H9 (cell line): Measurements from ENCODE around the gene MEDAG. TPM values are rescaled to one million over a fixed set of nuclear protein-coding genes. Genes with fewer than 3 reads are reported as not detected.

Experiments
- DNase-seq: peaks from one replicate; pipeline ENCODE4 v3.0.0-alpha.2; 2017
- H2AFZ ChIP-seq: one replicate; pipeline ENCODE4 v1.6.1; 2013; ENCODE audit warnings: mild to moderate bottlenecking, low read length, control low read depth, moderate library complexity
- H2AK5ac ChIP-seq: 2 replicates; pipeline ENCODE4 v1.6.1; 2013; ENCODE audit warnings: low read length, control low read depth, mixed read lengths; ENCODE audit not compliant: insufficient read length
- H2BK120ac ChIP-seq: one replicate; pipeline ENCODE4 v1.6.1; 2013; ENCODE audit warnings: low read depth, mild to moderate bottlenecking, low read length, control low read depth, inconsistent platforms; ENCODE audit not compliant: poor library complexity, severe bottlenecking
- H2BK12ac ChIP-seq: 2 replicates; pipeline ENCODE4 v1.6.1; 2013; ENCODE audit warnings: low read length, control low read depth, mixed read lengths, low read depth; ENCODE audit not compliant: insufficient read length
- H2BK15ac ChIP-seq: 2 replicates; pipeline ENCODE4 v1.6.1; 2013; ENCODE audit warnings: low read depth, low read length, control low read depth
- H2BK20ac ChIP-seq: one replicate; pipeline ENCODE4 v1.6.1; 2013; ENCODE audit warnings: low read depth, mild to moderate bottlenecking, low read length, control low read depth, inconsistent platforms; ENCODE audit not compliant: poor library complexity, severe bottlenecking
- H2BK5ac ChIP-seq: 2 replicates; pipeline ENCODE4 v1.6.1; 2013; ENCODE audit warnings: low read length, control low read depth, mixed read lengths; ENCODE audit not compliant: insufficient read length
- H3K14ac ChIP-seq: 2 replicates; pipeline ENCODE4 v1.6.1; 2013; ENCODE audit warnings: low read length, control low read depth; ENCODE audit not compliant: insufficient read depth
- H3K18ac ChIP-seq: 2 replicates; pipeline ENCODE4 v1.6.1; 2013; ENCODE audit warnings: low read depth, mild to moderate bottlenecking, mixed read lengths, low read length, control low read depth; ENCODE audit not compliant: insufficient read length
- H3K23ac ChIP-seq: 2 replicates; pipeline ENCODE4 v1.6.1; 2013; ENCODE audit warnings: low read length, control low read depth, mixed read lengths, low read depth; ENCODE audit not compliant: insufficient read length
- H3K23me2 ChIP-seq: 2 replicates; pipeline ENCODE4 v1.6.1; 2013; ENCODE audit warnings: low read depth, mild to moderate bottlenecking, mixed read lengths, low read length, control low read depth; ENCODE audit not compliant: insufficient read length, poor library complexity, severe bottlenecking
- H3K27ac ChIP-seq: 2 replicates; pipeline ENCODE4 v1.5.1; 2013; ENCODE audit warnings: low read length, control low read depth, mixed read lengths, low read depth; ENCODE audit not compliant: insufficient read length
- H3K27me3 ChIP-seq: 2 replicates; pipeline ENCODE4 v1.6.1; 2013; ENCODE audit warnings: low read length, control low read depth, inconsistent platforms; ENCODE audit not compliant: insufficient read depth
- H3K4ac ChIP-seq: 2 replicates; pipeline ENCODE4 v1.6.1; 2013; ENCODE audit warnings: low read depth, mild to moderate bottlenecking, control low read depth, inconsistent platforms, low read length, moderate library complexity
- H3K4me1 ChIP-seq: 2 replicates; pipeline ENCODE4 v1.6.1; 2013; ENCODE audit warnings: low read length, control low read depth, inconsistent platforms; ENCODE audit not compliant: insufficient read depth
- H3K4me2 ChIP-seq: 2 replicates; pipeline ENCODE4 v1.6.1; 2013; ENCODE audit warnings: low read length, control low read depth, mixed read lengths; ENCODE audit not compliant: insufficient read length, insufficient read depth
- H3K56ac ChIP-seq: 2 replicates; pipeline ENCODE4 v1.6.1; 2013; ENCODE audit warnings: low read depth, mild to moderate bottlenecking, mixed read lengths, low read length, control low read depth; ENCODE audit not compliant: insufficient read length
- H3K79me1 ChIP-seq: 2 replicates; pipeline ENCODE4 v1.6.1; 2013; ENCODE audit warnings: low read depth, mild to moderate bottlenecking, moderate library complexity, low read length, control low read depth, inconsistent platforms; ENCODE audit not compliant: insufficient read depth, poor library complexity, severe bottlenecking
- H3K79me2 ChIP-seq: 2 replicates; pipeline ENCODE4 v1.6.1; 2013; ENCODE audit warnings: low read length, control low read depth, inconsistent platforms; ENCODE audit not compliant: insufficient read depth
- H3K9ac ChIP-seq: 2 replicates; pipeline ENCODE4 v1.6.1; 2013; ENCODE audit warnings: low read length, control low read depth, mixed read lengths; ENCODE audit not compliant: insufficient read length; ENCODE audit errors: extremely low read depth
- H3K9me3 ChIP-seq: one replicate; pipeline ENCODE4 v1.6.1; 2013; ENCODE audit warnings: low read depth, low read length, inconsistent platforms; ENCODE audit not compliant: control insufficient read depth
- H3T11ph ChIP-seq: one replicate; pipeline ENCODE4 v1.6.1; 2013; ENCODE audit warnings: mild to moderate bottlenecking, low read length, control low read depth, inconsistent platforms
- H4K20me1 ChIP-seq: one replicate; pipeline ENCODE4 v1.6.1; 2013; ENCODE audit not compliant: control insufficient read depth, insufficient read length, insufficient read depth
- H4K5ac ChIP-seq: 2 replicates; pipeline ENCODE4 v1.6.1; 2013; ENCODE audit warnings: low read depth, mild to moderate bottlenecking, mixed read lengths, low read length, control low read depth; ENCODE audit not compliant: insufficient read length
- H4K8ac ChIP-seq: replicated peaks from 2 replicates; pipeline ENCODE4 v1.6.1; 2013; ENCODE audit warnings: low read length, control low read depth, mixed read lengths, low read depth; ENCODE audit not compliant: insufficient read length
- H4K91ac ChIP-seq: 2 replicates; pipeline ENCODE4 v1.6.1; 2013; ENCODE audit warnings: low read depth, mild to moderate bottlenecking, moderate library complexity, mixed read lengths, low read length, control low read depth; ENCODE audit not compliant: insufficient read length
- H3K27ac Mint-ChIP-seq, 3 experiments: 2 replicates in 2 of 3; 3 replicates in 1 of 3; pipeline ENCODE4 v1.8.0; 2020 to 2021; ENCODE audit warnings: mixed read lengths in 3 of 3, mild to moderate bottlenecking in 1 of 3, moderate library complexity in 1 of 3
- H3K27me3 Mint-ChIP-seq: 2 replicates; pipeline ENCODE4 v1.8.0; 2021; ENCODE audit warnings: low read depth, mild to moderate bottlenecking, moderate library complexity, mixed read lengths
- H3K36me3 Mint-ChIP-seq, 3 experiments: 2 replicates in 2 of 3; 3 replicates in 1 of 3; pipeline ENCODE4 v1.8.0; 2020 to 2021; ENCODE audit warnings: low read depth in 3 of 3, mixed read lengths in 3 of 3; ENCODE audit not compliant: insufficient read depth in 1 of 3
- H3K4me1 Mint-ChIP-seq, 2 experiments: 2 replicates each; pipeline ENCODE4 v1.8.0; 2020; ENCODE audit warnings: mixed read lengths in 2 of 2
- H3K4me3 Mint-ChIP-seq, 2 experiments: 2 replicates in 1 of 2; 3 replicates in 1 of 2; pipeline ENCODE4 v1.8.0; 2020 to 2021; ENCODE audit warnings: mild to moderate bottlenecking in 2 of 2, mixed read lengths in 2 of 2, moderate library complexity in 1 of 2
- H3K9me3 Mint-ChIP-seq, 2 experiments: 2 replicates in 1 of 2; 3 replicates in 1 of 2; pipeline ENCODE4 v1.8.0; 2020; ENCODE audit warnings: mild to moderate bottlenecking in 2 of 2, mixed read lengths in 2 of 2, moderate library complexity in 1 of 2
- CTCF ChIP-seq: fragments of 200-600 bp; sonication (generic); conservative IDR thresholded peaks from 3 replicates; pipeline ENCODE4 v1.8.0; 2021; ENCODE audit warnings: antibody characterized with exemption, mild to moderate bottlenecking
- WGBS: extraction: QIAGEN DNeasy Blood & Tissue Kit; methylation state at CpG from one replicate; pipeline ENCODE4 v1.1.7; 2013; ENCODE audit warnings: missing lambda C conversion rate, low lambda C conversion rate, mixed read lengths; ENCODE audit not compliant: insufficient read length; ENCODE audit errors: extremely low coverage; 5-methylcytosine and 5-hydroxymethylcytosine counted together
- total RNA-seq: library from RNA; stranded (reverse); gene quantifications from 2 replicates; pipeline ENCODE4 v1.2.1, GENCODE V29; 2021

The MEDAG gene
- total RNA-seq, 1 experiment from 2014 or later: 0.87 TPM

GRCh38 chr13:30889196-30889690 is 16.8 kb upstream of the MEDAG start:
- Histone ChIP-seq H2BK20ac (no peak overlapping the region), H4K5ac (no peak overlapping the region), H4K20me1 (peaks cover 2% of the 10 kb centered on the region), H2BK120ac (no peak overlapping the region), H3K23me2 (no peaks in the 10 kb centered on the region), H2BK5ac (no peak overlapping the region), H2AFZ (no peak overlapping the region), H3K79me1 (no peaks in the 10 kb centered on the region), H3K4ac (no peak overlapping the region), H3K14ac (no peak overlapping the region), H3K27me3 (no peaks in the 10 kb centered on the region), H3T11ph (no peak overlapping the region), H3K4me2 (no peak overlapping the region), H3K23ac (no peak overlapping the region), H3K79me2 (no peaks in the 10 kb centered on the region), H3K9ac (no peak overlapping the region), H3K18ac (no peak overlapping the region), H4K8ac (no peak overlapping the region), H3K4me1 (no peaks in the 10 kb centered on the region), H2BK12ac (no peak overlapping the region), H2BK15ac (no peak overlapping the region), H3K56ac (no peak overlapping the region), H3K27ac (no peak overlapping the region), H4K91ac (no peak overlapping the region), H2AK5ac (no peak overlapping the region), H3K9me3 (no peaks in the 10 kb centered on the region)
- Mint-ChIP-seq H3K4me1 (peaks cover 15 to 19% of the 10 kb centered on the region in 2 experiments), H3K27me3 (no peaks in the 10 kb centered on the region), H3K36me3 (peaks cover 12 to 26% (median 24%) of the 10 kb centered on the region in 3 experiments), H3K27ac (no peak overlapping the region), H3K9me3 (peaks cover 11 to 16% of the 10 kb centered on the region in 2 experiments), H3K4me3 (no peak overlapping the region; a peak in 1 of 5 replicates)
- WGBS: no CpG with 5 or more reads among the region's 3 CpGs
- no peak for TF ChIP-seq CTCF
- DNase-seq: no peak
